A172 (cell line): Measurements from ENCODE around the gene DMD. TPM values are rescaled to one million over a fixed set of nuclear protein-coding genes. Genes with fewer than 3 reads are reported as not detected.

Source experiments
- DNase-seq: peaks from one replicate; pipeline ENCODE4 v3.0.0-alpha.2; 2015; ENCODE audit warnings: low spot score
- total RNA-seq: library from RNA; depleted of rRNA; stranded (reverse); fragments of >200 nt; shearing (Covaris generic); gene quantifications from 2 replicates; pipeline ENCODE4 v1.2.3, GENCODE V29; 2014

DMD gene
- total RNA-seq, 1 experiment from 2014 or later = 17.6 TPM

- DNase-seq = no peak
Measured at GRCh38 chrX:31236231-31236630, 1975.1 kb downstream of the DMD start.

DNA sequence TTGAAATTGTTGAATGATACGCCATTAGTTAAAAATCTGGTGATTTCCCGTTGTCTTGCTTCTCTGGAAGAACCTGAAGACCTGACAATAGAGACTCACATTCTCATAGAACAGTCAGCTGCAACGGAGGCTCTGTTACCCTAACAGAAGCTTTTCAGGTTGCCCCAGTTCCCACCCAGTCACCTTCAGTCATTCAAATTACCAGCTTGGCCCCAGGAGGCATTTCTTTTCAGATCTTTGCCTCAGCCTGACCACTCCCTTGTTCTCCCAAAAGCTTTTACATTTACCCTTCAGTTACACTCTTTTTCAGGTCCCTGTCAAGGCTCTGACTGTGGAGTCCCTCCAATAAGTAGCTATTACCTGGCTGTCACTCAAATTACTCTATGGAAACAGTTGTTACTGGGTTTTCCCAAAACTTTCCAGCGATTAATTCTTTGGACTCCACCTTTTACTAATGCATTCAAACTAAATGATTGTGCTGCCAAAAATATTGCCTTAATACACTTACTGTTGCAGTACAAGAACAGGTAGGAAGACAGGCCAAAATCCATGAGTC lies 1977.3 kb downstream of the DMD start:
- DNase-seq = no peak

DNA sequence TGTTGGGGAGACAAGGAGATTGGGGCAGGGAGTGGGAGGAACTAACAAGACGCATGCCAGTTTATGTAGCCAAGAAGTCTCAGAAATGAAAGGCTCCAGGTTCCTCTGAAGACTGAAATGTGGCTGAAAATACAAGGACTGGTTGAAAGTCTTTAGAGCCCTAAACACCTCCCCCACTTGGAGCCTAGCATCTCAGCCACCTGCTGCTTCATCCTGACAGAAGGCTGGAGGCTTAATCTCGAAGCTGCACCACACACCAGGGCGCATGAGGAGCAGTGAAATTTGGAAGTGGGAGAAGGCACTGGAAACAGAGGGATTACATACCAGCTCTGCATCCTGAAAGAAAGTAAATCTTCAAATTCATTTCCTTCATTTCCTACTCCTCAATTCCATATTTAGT lies 1978.8 kb downstream of the DMD start:
- no peak for DNase-seq

DNA sequence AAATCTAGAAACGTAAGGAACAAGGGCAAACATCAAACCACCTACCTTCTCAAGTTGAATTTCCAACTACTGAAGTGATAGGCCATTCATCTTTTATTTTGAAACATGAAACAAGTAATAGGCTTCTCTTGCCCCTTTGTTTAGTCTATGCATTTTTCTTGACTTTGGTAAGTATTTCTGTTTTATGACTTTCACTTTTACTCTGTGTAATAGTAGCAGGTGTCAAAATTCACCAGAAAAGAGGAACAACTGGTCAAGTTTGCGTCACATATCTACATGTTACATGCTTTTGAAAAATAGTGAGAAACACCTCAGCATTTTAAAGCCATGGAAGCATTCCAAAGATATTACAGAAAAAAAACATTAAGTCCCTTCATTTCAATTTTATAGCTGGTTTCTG lies 1982.4 kb downstream of the DMD start:
- no peak for DNase-seq

- no peak for DNase-seq
Measured at GRCh38 chrX:31228415-31228832, 1982.9 kb downstream of the DMD start.

DNA sequence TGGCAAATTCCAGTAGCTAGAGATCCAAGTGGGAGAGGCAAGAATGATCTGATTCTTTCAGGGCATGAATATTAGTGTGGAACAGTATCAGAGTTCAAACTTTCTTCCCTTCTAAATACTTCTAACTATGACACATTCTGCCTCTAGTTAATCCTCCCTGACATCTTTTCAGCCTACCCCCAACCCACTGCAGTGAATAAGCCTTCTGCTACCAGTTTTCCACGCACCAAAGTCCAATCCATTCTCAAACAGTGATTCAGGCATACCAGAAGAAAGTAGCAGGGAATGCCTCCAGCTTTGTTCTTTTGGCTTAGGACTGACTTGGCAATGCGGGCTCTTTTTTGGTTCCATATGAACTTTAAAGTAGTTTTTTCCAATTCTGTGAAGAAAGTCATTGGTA lies 1984.1 kb downstream of the DMD start:
- no peak for DNase-seq

GRCh38 chrX:31225819-31226218 lies 1985.5 kb downstream of the DMD start:
- DNase-seq = no peak

- no peak for DNase-seq
Measured at GRCh38 chrX:31224381-31225012, 1986.9 kb downstream of the DMD start.

DNA sequence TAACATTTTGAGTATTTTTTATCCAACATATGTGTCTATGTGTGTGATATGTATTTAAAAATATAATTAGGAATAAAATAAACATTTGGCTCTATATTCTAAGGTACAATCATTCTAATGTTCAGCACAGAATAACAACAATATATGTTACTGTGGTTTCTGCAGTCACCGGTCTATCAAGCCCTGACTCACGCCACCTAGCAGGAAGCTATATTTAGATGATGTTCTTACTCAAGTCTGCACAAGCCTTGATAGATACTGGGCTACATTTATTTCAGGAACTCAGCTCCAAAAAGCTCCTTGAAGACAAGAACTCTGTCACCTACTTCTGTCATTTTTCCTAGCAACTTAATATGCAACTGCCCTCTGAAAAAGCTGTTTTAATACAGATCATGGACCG lies 1987.5 kb downstream of the DMD start:
- DNase-seq = peak; percentile 54

DNA sequence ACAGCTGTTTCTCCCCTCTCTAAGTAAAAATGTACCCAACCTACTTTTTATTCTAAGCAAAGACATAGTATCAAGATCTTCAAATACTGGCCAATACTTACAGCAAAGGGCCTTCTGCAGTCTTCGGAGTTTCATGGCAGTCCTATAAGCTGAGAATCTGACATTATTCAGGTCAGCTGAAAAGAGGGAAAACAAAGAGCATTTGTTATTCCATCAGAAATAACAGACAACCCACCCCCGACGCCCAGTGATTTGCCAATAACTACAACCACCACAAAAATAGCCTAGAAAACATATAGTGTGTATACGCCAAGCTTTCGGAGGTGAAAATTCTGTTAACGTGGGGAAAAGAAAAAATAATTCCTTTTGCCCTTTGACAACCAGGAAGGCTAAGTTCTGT lies 1988.4 kb downstream of the DMD start:
- DNase-seq = no peak

DNA sequence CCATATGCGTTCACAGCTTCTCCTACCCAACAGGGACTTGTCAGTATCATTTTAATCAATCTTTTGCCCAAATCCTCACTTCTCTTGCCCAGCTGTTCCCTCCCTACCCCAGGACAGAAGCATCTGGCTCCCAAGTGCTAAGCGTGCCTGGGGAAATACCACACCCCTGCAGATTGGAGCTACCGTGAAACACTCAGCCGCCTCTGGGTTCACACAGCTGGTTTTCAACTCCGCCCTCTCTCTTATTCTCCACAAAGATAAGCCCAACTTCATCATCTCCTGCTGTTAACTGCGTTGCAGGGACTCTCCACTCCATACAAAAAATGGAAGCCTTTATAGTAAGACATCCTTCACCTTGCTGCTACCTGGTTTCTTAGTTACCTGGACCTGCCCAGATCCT lies 1992.2 kb downstream of the DMD start:
- DNase-seq = no peak

DNA sequence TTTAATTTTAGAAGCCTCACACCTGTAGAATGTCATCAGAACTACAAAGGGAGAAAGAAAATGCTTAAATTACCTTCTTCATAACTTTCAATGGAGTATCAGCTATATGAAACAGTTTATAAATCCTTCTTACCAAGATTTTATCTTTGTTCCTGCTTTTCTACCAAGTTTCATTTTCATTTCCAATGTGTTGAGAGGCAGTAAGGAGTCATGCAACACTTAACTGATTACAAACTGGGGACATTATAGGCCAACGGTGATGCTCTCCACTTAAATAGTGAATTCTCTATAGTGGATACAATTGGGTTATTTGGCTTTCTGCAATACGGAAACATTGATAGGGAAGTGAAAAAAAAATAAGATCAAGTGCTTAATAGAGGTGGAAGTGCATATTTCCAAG lies 1994.3 kb downstream of the DMD start:
- no peak for DNase-seq

- no peak for DNase-seq
Measured at GRCh38 chrX:31215277-31215815, 1996.0 kb downstream of the DMD start.

GRCh38 chrX:31213941-31214340 lies 1997.4 kb downstream of the DMD start:
- no peak for DNase-seq

- DNase-seq = no peak
Measured at GRCh38 chrX:31212856-31213748, 1998.2 kb downstream of the DMD start.

DNA sequence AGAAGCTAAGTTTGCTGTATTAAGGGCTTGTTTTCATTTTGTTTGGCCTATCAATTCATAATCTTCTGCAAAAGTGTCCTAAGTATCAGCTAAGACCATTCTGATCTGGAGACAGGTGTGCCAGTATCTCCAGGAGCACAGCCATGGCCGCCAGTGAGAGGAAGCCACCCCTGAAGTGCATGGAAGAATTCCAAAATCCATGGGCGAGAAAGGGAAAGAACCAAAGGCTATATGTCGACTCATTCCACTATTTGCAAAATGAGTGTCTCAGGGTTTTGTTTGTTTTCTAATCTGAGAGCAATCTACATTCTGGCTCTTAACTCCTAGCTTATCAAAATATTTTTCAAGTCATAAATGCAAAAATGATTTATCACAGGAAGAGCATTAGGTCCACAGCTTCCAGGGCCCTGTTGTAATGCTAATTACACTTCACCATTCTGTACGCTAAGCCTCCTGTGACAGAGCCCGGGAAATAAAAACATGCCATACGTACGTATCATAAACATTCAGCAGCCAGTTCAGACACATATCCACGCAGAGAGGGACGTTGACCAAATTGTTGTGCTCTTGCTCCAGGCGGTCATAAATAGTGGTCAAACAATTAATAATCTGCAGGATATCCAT lies 2002.2 kb downstream of the DMD start:
- peak; percentile 42 for DNase-seq

DNA sequence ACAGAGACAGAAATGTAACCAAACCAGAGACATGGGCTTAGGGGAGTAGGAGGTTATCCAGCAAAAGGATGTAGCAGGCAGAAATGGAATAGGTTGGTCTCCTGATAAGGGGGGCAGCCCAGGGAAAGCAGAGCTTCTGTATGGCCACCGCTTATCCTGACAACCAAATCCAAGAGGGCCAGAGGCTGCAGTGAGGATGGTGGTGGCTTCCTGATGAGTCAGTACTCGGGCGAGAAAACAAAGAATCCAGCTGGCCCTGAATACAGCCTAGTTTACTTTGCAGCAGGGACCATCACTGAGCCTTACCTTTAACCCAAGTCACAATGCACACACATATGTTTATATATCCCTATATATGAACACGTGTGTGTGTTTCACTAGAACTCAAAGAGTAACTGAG lies 2009.8 kb downstream of the DMD start:
- DNase-seq = peak; percentile 34

DNA sequence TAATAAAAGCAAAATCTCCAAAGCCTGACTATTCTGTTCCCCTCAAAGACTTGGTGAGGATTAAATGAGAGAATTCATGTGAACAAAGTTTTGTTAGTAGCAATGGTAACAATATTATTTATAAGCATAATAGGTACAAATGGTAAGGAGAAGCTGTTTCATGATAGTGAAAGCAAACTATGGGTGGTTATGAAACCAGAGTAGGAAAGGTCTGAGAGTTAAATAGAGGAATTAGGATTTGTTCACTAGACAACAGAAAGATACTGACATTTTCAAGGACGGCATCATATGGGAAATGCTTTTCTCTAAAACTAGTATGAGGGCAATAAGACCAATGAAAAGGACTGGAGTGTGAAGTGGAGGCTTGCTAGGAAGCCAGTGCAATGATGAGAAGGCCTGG lies 2010.9 kb downstream of the DMD start:
- DNase-seq = no peak

DNA sequence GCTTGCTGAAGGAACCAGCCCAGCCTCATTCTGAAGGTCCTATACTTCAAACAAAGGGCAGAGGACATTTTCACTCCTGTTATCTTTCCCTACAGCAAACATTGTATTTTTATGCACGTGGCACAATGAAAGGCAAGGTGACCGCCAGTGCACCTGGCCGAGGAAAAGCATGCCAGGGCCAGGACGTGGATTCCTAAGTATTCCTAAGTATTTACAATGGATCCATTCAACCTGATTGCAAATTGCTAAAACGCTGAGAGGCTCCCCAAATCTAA lies 2011.6 kb downstream of the DMD start:
- no peak for DNase-seq

DNA sequence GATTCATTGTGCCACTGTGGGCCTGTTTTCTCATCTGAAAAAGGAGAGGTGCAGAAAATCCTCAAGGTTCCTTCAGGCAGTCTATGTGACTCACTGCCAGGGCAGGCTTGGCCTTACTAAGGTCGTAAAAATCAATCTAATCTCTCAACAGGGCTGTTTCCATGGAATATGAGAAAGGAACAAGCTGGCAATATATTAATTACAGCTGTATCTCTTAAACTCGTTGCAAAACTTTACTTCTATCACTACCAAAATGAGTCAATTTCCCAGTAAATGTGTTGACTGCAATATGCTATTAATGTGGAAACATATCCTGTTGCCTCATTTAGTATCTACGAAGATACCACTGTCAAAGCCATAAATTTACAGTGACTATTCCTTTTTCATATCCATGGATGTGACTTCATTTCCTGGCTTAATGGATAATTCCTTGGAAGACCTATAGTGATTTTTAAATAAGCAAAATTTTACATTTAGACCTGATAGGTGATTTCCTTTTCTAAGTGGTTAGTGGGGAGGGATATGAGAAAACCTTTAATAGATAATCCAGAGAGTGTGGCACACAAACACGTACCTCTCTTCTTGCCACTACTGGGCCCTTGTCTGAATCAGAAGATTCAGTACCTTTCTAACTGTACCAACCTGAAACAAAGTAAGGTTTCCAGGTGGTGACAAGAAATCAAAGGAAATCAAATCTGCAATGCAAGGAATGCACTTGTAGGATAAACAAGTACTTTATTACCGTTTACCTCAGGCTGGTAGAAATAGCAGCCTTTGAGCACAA lies 2012.1 kb downstream of the DMD start:
- DNase-seq = peak; percentile 41

- DNase-seq = no peak
Measured at GRCh38 chrX:31190221-31190975, 2021.0 kb downstream of the DMD start.
